HG02610 (cell line): ENCODE data around the gene ARL15.
"Not testable (repeated sequence)": the region's sequence is repeated elsewhere in the genome, so short reads cannot be mapped to it uniquely, and the experiment has no call there.

Source experiments
- ATAC-seq: cut with Tn5 transposase; IDR thresholded peaks from one replicate; pipeline ENCODE4 v1.9.1; 2021; ENCODE audit warnings: mild to moderate bottlenecking, moderate library complexity; ENCODE audit not compliant: unreplicated experiment

Gene ARL15

GRCh38 chr5:54049963-54050362 is 260.4 kb downstream of the ARL15 start:
- ATAC-seq, result no peak

DNA sequence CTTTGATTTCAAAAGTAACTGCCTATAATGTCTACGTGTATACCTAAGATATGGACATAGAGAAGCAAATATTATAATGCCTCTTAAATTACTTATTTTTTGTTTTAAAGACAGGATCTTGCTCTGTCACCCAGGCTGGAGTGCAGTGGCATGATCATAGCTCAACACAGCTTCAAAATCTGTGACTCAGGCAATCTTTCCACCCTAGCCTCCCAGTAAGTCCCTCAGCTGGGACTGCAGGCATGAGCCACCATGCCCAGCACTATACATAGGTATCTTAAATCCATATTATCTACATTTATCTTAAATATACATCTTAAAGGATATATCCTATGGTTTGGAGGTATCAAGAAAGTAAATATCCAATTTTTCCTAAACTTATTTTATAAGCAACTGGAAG is 261.2 kb downstream of the ARL15 start:
- ATAC-seq, result no peak

GRCh38 chr5:54045077-54045792 is 265.1 kb downstream of the ARL15 start:
- no peak for ATAC-seq

DNA sequence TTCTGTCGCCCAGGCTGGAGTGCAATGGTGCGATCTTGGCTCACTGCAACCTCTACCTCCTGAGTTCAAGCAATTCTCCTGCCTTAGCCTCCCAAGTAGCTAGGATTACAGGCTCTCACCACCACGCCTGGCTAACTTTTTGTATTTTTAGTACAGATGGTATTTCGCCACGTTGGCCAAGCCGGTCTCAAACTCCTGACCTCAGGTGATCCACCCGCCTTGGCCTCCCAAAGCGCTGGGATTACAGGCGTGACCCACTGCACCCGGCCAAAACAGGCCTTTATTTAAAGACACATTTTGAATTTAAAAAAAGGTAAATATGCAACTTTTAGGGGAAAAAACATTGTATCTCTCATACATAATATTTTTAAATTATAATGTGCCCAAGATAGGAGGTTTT is 266.1 kb downstream of the ARL15 start:
- ATAC-seq, result not testable (repeated sequence)

DNA sequence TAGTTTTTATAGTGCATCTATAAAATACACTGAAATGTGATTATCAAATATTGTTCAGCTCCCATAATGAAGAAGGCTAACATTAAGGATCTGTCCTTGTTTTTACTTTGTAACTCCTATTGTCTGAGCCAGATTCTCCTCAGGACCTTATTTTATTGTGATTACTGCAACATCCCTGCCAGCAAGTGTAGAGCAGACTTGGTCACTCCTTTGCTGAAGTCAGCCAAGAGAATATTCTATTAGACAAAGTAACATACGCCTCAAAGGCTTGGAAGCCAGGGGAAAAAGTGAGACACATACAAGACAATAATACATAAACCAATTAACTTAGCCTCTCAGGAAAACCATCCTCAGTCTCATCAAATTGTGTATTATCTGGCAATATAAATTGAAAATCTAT is 269.6 kb downstream of the ARL15 start:
- no peak for ATAC-seq

- ATAC-seq, result no peak
These were observed 270.4 kb downstream of the ARL15 start for GRCh38 chr5:54040018-54040417.

- ATAC-seq, result no peak
These were observed 273.2 kb downstream of the ARL15 start for GRCh38 chr5:54037205-54037604.

- no peak for ATAC-seq
These were observed 279.4 kb downstream of the ARL15 start for GRCh38 chr5:54030981-54031380.

DNA sequence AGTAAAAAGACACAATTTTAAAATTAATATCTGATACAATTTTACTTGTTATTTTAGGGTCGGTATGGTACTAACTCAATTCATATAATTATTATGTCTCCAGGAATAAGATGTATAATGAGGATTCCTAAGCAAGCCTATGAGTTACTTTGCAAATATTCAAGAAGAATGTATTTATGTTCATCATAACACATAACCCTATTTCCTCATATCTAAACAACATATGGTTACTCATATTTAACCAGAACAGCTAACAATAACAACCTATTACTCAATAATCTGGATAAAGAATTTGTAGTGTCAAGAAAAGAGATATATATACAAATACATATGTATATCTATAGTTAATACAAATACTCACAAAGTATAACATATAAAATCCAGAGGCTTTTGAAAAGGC is 285.9 kb downstream of the ARL15 start:
- ATAC-seq, result no peak

DNA sequence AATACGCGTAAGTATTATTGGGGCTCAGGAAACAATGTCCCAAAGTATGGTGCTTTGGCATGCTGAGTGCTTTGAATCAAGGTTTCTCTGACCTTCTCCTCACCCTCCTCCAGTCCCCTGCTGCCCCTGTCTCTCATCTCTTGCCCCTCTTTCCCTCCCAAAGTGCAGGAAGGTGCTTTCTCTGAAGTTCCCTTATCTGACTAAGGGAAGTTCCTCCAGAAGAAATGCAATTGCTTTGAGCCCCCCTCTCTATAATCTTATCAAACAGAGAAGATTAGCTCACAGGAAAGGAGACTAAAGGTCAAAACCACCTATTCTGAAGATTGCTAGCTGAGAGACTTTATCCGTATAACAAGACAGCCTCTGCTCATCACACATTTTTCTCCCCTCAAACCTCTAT is 288.1 kb downstream of the ARL15 start:
- ATAC-seq, result no peak

DNA sequence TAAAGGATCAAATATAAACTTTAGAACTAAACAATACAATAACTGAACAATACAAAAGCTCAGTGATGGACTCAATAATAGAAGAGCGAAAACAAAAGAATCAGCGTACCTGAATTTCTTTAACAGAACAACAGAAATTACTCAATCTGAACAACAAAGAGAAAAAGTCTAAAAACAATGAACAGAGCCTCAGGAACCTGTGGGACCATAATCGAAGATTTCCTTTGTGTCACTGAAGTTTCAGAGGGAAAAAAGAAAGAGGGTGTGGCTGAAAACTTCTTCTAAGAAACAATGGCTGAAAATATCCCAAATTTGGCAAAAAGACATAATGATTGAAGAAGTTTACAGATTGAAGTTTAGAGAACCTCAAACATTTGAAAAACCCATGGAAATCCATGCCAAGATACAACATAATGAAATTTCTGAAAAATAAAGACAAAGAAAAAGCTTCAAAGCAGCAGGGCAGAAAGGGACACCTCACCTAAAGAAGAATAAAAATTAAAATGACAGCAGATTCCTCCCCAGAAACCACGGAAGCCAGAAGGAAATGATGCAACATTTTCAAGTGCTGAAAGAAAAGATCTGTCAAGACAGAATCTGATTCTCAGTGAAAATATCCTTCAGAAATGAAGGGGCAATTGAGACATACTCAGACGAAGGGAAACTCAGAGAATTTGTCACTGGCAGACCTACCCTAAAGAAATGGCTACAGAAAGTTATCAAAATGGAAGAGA is 288.8 kb downstream of the ARL15 start:
- no peak for ATAC-seq

DNA sequence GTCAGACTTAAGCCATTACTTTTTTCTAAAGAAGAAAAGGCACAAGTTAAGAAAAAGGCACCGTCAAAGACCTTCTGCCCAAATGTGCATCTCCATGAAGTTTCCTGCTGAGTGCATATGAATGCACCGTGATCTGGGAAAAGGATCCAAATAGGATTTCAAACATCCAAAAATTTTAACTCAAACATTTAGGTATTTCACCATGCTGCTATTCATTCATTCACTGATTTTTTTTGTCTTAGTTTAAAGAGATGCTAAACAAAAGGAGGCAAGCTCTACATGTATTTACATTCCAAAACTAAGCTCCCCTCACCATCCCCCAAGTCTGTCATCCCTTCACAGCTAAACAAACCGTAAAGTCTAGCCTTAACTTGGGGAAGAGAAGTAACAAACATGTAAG is 291.9 kb downstream of the ARL15 start:
- no peak for ATAC-seq

DNA sequence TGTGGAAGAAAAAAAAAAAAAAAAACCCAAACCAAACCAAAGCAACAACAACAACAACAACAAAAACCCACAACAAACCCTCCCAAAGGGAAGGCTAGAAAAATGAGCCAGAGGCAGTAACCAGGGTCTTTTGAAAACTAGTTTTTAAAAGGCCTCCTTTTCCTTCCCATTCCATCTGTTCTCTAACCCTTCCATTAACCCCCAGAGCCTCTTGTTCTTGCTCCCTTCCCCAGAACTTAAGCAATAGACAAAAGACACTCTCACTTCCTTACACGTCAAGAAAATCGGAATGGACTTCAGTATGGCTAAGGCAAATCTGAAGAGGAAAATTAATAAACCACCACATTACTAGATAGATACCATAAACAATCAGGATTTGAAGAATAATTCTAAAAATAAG is 292.8 kb downstream of the ARL15 start:
- no peak for ATAC-seq

GRCh38 chr5:54013556-54014194 is 296.7 kb downstream of the ARL15 start:
- no peak for ATAC-seq

- no peak for ATAC-seq
These were observed 300.5 kb downstream of the ARL15 start for GRCh38 chr5:54009828-54010227.

DNA sequence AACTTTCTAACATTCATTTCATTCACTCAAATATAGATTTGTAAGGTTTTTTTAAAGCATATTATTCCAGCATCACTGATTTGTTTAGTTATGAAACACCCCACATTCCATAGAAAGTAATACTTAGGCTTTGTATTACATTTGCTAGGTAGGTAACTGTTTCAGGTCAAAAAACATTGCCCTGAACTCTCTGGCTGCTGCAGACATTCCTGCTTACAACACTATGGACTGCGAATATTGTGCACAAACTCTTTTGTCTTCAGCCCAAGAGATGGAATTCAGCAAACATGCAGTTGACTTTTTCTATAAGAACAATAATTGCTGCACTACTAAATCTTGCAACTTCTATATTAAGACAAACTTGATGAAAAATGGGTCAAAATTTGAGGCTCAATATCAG is 301.0 kb downstream of the ARL15 start:
- no peak for ATAC-seq

- ATAC-seq, result no peak
These were observed 302.3 kb downstream of the ARL15 start for GRCh38 chr5:54007827-54008777.

GRCh38 chr5:54004697-54005096 is 305.7 kb downstream of the ARL15 start:
- no peak for ATAC-seq

GRCh38 chr5:54002779-54003178 is 307.6 kb downstream of the ARL15 start:
- ATAC-seq, result no peak

- ATAC-seq, result no peak
These were observed 308.2 kb downstream of the ARL15 start for GRCh38 chr5:54001976-54002775.
